WERI-Rb-1 (cell line): ENCODE data around the gene TAGLN.

Experiments
- DNase-seq: peaks from one replicate; pipeline ENCODE4 v3.0.0-alpha.2; 2020
- H3K27ac ChIP-seq: fragments of 250-450 bp; sonication (Bioruptor Pico); 2 replicates; pipeline ENCODE4 v1.5.1; 2020; ENCODE audit warnings: mild to moderate bottlenecking, moderate library complexity
- H3K27me3 ChIP-seq: fragments of 250-450 bp; sonication (Bioruptor Pico); 2 replicates; pipeline ENCODE4 v1.5.1; 2021; ENCODE audit warnings: mild to moderate bottlenecking, low read depth, moderate library complexity; ENCODE audit not compliant: insufficient read depth, severe bottlenecking
- H3K36me3 ChIP-seq: fragments of 250-450 bp; sonication (Bioruptor Pico); 2 replicates; pipeline ENCODE4 v1.5.1; 2020; ENCODE audit warnings: mild to moderate bottlenecking, moderate library complexity
- H3K4me3 ChIP-seq: 2 replicates; pipeline ENCODE4 v1.5.1; 2011; ENCODE audit warnings: low read depth, mild to moderate bottlenecking, control low read depth, low read length
- H3K9me3 ChIP-seq: fragments of 250-450 bp; sonication (Bioruptor Pico); 2 replicates; pipeline ENCODE4 v1.5.1; 2021; ENCODE audit warnings: mild to moderate bottlenecking, moderate library complexity; ENCODE audit not compliant: severe bottlenecking
- TF ChIP-seq, protein P1 (sequence below): IDR thresholded peaks from 2 replicates; pipeline ENCODE4 v1.5.1; 2011; ENCODE audit warnings: low read depth, mild to moderate bottlenecking, control low read depth, inconsistent platforms, low read length

Gene TAGLN

DNA sequence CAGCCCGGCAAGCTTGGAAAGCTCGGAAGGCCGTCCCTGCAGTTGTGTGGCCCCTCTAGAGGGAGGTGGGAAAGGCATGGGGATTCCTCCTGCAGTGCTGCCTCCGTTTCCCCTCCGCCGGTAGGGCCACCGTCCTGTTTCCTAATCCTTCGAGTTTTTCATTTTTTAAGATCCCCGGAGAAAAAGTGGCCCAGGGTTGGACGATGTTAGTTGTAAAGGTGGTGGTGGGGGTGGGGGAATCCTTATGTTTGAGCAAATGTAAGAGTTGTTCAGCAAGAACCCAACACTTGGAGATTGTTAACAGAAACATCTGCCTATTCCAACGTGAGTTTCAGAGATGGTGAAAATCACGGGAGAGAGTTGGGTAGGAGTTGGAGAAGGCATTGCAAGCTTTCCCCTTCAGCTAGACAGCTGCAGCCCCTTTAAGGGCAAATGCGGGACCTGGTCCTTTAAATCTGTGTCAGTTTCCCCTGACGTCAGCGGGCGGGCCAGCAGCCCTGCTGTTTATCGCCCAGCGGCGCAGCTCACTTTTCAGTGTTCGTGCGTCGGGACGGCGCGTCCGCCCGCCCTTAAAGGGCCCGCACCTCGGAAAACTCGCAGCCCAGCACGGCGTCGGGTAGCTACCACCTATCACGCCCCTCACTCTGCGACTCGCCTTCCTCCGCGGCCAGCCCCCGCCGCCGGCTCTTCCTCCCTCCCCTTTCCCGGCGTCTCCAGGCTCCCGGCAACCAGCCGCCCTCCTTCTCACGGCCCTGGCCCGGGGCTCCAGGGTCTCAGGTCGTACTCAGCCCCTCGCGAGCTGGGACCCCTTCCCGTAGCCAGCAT lies 20.7 kb upstream of the TAGLN start, which contains the start of gene SIDT2:
Gene SIDT2 (plus strand): TSS at position 534 of the 825 bp plus-strand sequence. CDS start 521 bp downstream, outside the sequence.
- Histone ChIP-seq H3K36me3 (peaks cover 21% of the 10 kb centered on the region), H3K9me3 (no peaks in the 10 kb centered on the region), H3K27me3 (no peaks in the 10 kb centered on the region), H3K27ac (peak within 1 kb of the TSS; percentile 47), H3K4me3 (peak within 1 kb of the TSS; percentile 74)
- peak; percentile 93 for DNase-seq
- TF ChIP-seq, protein P1, sequence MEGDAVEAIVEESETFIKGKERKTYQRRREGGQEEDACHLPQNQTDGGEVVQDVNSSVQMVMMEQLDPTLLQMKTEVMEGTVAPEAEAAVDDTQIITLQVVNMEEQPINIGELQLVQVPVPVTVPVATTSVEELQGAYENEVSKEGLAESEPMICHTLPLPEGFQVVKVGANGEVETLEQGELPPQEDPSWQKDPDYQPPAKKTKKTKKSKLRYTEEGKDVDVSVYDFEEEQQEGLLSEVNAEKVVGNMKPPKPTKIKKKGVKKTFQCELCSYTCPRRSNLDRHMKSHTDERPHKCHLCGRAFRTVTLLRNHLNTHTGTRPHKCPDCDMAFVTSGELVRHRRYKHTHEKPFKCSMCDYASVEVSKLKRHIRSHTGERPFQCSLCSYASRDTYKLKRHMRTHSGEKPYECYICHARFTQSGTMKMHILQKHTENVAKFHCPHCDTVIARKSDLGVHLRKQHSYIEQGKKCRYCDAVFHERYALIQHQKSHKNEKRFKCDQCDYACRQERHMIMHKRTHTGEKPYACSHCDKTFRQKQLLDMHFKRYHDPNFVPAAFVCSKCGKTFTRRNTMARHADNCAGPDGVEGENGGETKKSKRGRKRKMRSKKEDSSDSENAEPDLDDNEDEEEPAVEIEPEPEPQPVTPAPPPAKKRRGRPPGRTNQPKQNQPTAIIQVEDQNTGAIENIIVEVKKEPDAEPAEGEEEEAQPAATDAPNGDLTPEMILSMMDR: no peak

DNA sequence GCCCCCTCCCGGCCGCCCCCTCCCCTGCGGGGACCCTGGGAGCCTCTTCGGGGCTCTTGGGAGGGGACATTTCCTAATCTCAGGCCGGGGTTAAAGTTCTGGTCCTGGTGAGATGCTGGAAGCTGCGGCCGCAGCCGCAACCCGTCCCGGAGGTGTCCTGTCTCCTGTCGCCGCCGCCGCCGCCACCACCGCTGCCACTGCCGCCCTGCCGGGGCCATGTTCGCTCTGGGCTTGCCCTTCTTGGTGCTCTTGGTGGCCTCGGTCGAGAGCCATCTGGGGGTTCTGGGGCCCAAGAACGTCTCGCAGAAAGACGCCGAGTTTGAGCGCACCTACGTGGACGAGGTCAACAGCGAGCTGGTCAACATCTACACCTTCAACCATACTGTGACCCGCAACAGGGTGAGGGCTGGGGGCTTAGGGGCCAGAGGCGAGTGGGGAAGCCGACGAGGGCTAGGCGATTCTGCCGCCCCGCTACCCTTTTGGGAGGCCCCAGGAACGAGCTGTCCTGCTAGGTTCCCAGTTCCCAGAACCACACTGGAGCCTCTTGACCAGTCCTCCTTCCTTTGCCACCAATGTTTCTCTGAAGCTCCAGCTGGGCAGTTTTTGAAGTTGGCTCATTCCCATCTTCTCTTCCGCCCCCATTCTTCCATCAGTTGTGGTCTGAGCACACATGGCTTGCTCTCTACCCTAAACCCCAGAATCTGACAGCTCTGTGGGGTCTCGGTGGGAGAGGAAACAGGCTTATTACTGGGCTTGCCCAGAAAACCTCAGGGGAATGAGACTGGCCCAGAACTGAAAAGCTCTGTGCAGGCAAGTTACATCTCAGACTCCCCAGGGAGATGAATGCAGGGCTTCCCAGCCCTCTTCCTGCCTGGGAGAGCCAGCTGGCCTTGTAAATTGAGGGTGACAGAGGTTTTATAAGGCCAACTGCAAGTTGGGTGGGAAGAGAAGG lies 19.8 kb upstream of the TAGLN start:
- no peak for DNase-seq

DNA sequence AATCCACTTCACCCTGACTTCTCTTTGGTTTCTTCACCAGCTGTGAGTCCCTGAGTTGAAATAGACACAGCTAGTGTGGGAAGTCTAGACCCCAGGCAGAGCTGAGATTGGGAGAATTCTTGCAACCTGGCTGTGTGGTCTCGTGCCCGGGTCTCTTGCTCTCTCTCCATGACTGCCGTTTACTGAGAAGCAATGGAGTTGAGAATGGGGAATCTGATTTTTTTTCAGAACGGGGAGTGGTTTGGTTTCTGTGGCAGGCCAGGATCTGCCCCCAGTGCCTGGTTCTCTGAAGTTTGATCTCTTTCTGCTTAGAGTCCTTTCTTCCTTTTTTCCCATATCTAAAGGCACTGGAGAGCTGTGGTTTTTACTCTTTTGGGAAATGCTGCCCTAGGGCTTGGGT lies 19.1 kb upstream of the TAGLN start:
- Histone ChIP-seq H3K27ac (no peak overlapping the region), H3K27me3 (no peaks in the 10 kb centered on the region), H3K36me3 (peaks cover 20% of the 10 kb centered on the region), H3K9me3 (no peaks in the 10 kb centered on the region), H3K4me3 (no peak overlapping the region)
- TF ChIP-seq, protein P1: no peak
- no peak for DNase-seq

More for the DNA sequence above, 19.8 kb upstream of the TAGLN start:
- Histone ChIP-seq H3K36me3 (peaks cover 21% of the 10 kb centered on the region), H3K27ac (peak overlapping the region; percentile 44), H3K27me3 (no peaks in the 10 kb centered on the region), H3K4me3 (peak overlapping the region; percentile 74), H3K9me3 (no peaks in the 10 kb centered on the region)
- TF ChIP-seq, protein P1: no peak

DNA sequence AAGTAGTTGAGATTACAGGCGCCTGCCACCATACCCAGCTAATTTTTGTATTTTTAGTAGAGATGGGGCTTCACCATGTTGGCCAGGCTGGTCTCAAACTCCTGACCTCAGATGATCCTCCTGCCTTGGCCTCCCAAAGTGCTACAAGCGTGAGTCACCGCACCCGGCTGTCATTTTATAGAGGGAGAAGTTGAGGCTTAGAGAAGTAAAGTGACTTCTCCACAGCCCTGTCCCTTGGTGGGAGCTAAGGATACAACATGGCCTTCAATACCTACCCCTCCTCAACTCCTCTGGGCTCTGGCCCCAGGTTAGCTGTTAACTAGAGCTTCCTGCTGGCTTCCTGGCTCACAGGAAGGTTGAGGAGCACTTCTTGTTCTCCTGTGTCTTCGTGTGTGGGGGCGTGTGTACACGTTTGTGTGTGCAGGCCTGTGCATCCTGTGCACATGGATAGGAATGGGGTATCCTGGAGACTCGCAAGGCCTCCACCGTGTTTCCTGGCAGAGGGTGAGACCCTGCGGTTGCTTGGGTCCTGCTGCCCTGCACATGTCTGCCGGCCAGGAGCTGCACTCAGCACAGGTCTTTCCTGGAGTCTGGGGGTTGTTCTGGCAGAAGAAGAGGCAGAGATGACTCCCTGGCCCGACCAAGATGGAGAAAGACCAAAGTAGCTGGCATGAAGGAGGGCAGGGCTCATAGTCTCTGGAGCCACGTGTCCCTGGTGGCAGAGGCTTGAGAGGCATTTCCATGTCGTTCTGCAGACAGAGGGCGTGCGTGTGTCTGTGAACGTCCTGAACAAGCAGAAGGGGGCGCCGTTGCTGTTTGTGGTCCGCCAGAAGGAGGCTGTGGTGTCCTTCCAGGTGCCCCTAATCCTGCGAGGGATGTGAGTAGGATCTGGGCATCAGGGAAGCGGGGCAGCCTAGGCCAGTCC lies 18.2 kb upstream of the TAGLN start:
- Histone ChIP-seq H3K27ac (no peak overlapping the region), H3K4me3 (no peak overlapping the region), H3K27me3 (no peaks in the 10 kb centered on the region), H3K36me3 (peaks cover 22% of the 10 kb centered on the region), H3K9me3 (no peaks in the 10 kb centered on the region)
- TF ChIP-seq, protein P1: peak; percentile 97
- DNase-seq: peak; percentile 89
